Measurements from ENCODE around the gene HSFX2.
"Not testable (repeated sequence)": the region's sequence is repeated elsewhere in the genome, so short reads cannot be mapped to it uniquely, and the experiment has no call there.

The HSFX2 gene

GRCh38 chrX:149628280-149628679, 33.2 kb upstream of the HSFX2 start:
- H3K27me3 ChIP-seq (ENCODE audit: control insufficient read depth, insufficient read depth, low read length): peaks cover 15% of the 10 kb centered on the region
- H3K36me3 ChIP-seq (ENCODE audit: control insufficient read depth, low read depth, low read length): no peaks in the 10 kb centered on the region
- H3K9ac ChIP-seq (ENCODE audit: low read length): no peak overlapping the region
- no peaks in the 10 kb centered on the region for H3K4me1 ChIP-seq (ENCODE audit: control insufficient read depth, low read depth, low read length)
- peaks cover 13% of the 10 kb centered on the region for H3K9me3 ChIP-seq (ENCODE audit: control insufficient read depth, low read depth, low read length)
- H3K27ac ChIP-seq (ENCODE audit: low read length): no peak overlapping the region
- no peak overlapping the region for H3K4me3 ChIP-seq (ENCODE audit: low read length)

GRCh38 chrX:149626829-149627228, 31.7 kb upstream of the HSFX2 start:
- H3K27ac ChIP-seq (ENCODE audit: low read length); H3K27me3 ChIP-seq (ENCODE audit: control insufficient read depth, insufficient read depth, low read length); H3K4me1 ChIP-seq (ENCODE audit: control insufficient read depth, low read depth, low read length); H3K4me3 ChIP-seq (ENCODE audit: low read length); H3K9ac ChIP-seq (ENCODE audit: low read length); H3K36me3 ChIP-seq (ENCODE audit: control insufficient read depth, low read depth, low read length): not testable (repeated sequence)
- H3K9me3 ChIP-seq (ENCODE audit: control insufficient read depth, low read depth, low read length): peaks cover 13% of the 10 kb centered on the region

GRCh38 chrX:149619662-149620061, 24.5 kb upstream of the HSFX2 start:
- not testable (repeated sequence) for H3K27ac ChIP-seq (ENCODE audit: low read length); H3K36me3 ChIP-seq (ENCODE audit: control insufficient read depth, low read depth, low read length); H3K4me1 ChIP-seq (ENCODE audit: control insufficient read depth, low read depth, low read length); H3K27me3 ChIP-seq (ENCODE audit: control insufficient read depth, insufficient read depth, low read length); H3K9me3 ChIP-seq (ENCODE audit: control insufficient read depth, low read depth, low read length); H3K9ac ChIP-seq (ENCODE audit: low read length); H3K4me3 ChIP-seq (ENCODE audit: low read length)

GRCh38 chrX:149618871-149619270, 23.8 kb upstream of the HSFX2 start:
- no peaks in the 10 kb centered on the region for H3K27me3 ChIP-seq (ENCODE audit: control insufficient read depth, insufficient read depth, low read length)
- peaks cover 10% of the 10 kb centered on the region for H3K9me3 ChIP-seq (ENCODE audit: control insufficient read depth, low read depth, low read length)
- no peak overlapping the region for H3K27ac ChIP-seq (ENCODE audit: low read length)
- H3K36me3 ChIP-seq (ENCODE audit: control insufficient read depth, low read depth, low read length): no peaks in the 10 kb centered on the region
- no peak overlapping the region for H3K4me3 ChIP-seq (ENCODE audit: low read length)
- H3K4me1 ChIP-seq (ENCODE audit: control insufficient read depth, low read depth, low read length): no peaks in the 10 kb centered on the region
- H3K9ac ChIP-seq (ENCODE audit: low read length): no peak overlapping the region

GRCh38 chrX:149611623-149612175, 16.6 kb upstream of the HSFX2 start:
- H3K4me1 ChIP-seq (ENCODE audit: control insufficient read depth, low read depth, low read length): no peaks in the 10 kb centered on the region
- no peak overlapping the region for H3K4me3 ChIP-seq (ENCODE audit: low read length)
- no peak overlapping the region for H3K9ac ChIP-seq (ENCODE audit: low read length)
- H3K36me3 ChIP-seq (ENCODE audit: control insufficient read depth, low read depth, low read length): no peaks in the 10 kb centered on the region
- H3K27me3 ChIP-seq (ENCODE audit: control insufficient read depth, insufficient read depth, low read length): no peaks in the 10 kb centered on the region
- H3K9me3 ChIP-seq (ENCODE audit: control insufficient read depth, low read depth, low read length): peaks cover 11% of the 10 kb centered on the region
- H3K27ac ChIP-seq (ENCODE audit: low read length): no peak overlapping the region

- no peaks in the 10 kb centered on the region for H3K27me3 ChIP-seq (ENCODE audit: control insufficient read depth, insufficient read depth, low read length)
- H3K27ac ChIP-seq (ENCODE audit: low read length): no peak overlapping the region
- peaks cover 11% of the 10 kb centered on the region for H3K9me3 ChIP-seq (ENCODE audit: control insufficient read depth, low read depth, low read length)
- H3K4me1 ChIP-seq (ENCODE audit: control insufficient read depth, low read depth, low read length): no peaks in the 10 kb centered on the region
- no peaks in the 10 kb centered on the region for H3K36me3 ChIP-seq (ENCODE audit: control insufficient read depth, low read depth, low read length)
- H3K9ac ChIP-seq (ENCODE audit: low read length): no peak overlapping the region
- H3K4me3 ChIP-seq (ENCODE audit: low read length): no peak overlapping the region
These were observed 15.4 kb upstream of the HSFX2 start for GRCh38 chrX:149610511-149610910.

GRCh38 chrX:149607699-149608098, 12.6 kb upstream of the HSFX2 start:
- Histone ChIP-seq H3K4me3 (ENCODE audit: low read length) (no peak overlapping the region), H3K27ac (ENCODE audit: low read length) (no peak overlapping the region), H3K9ac (ENCODE audit: low read length) (no peak overlapping the region), H3K4me1 (ENCODE audit: control insufficient read depth, low read depth, low read length) (no peaks in the 10 kb centered on the region), H3K9me3 (ENCODE audit: control insufficient read depth, low read depth, low read length) (peaks cover 4% of the 10 kb centered on the region), H3K27me3 (ENCODE audit: control insufficient read depth, insufficient read depth, low read length) (no peaks in the 10 kb centered on the region), H3K36me3 (ENCODE audit: control insufficient read depth, low read depth, low read length) (no peaks in the 10 kb centered on the region)

- H3K27me3 ChIP-seq (ENCODE audit: control insufficient read depth, insufficient read depth, low read length); H3K27ac ChIP-seq (ENCODE audit: low read length); H3K9me3 ChIP-seq (ENCODE audit: control insufficient read depth, low read depth, low read length); H3K4me1 ChIP-seq (ENCODE audit: control insufficient read depth, low read depth, low read length); H3K9ac ChIP-seq (ENCODE audit: low read length); H3K36me3 ChIP-seq (ENCODE audit: control insufficient read depth, low read depth, low read length); H3K4me3 ChIP-seq (ENCODE audit: low read length): not testable (repeated sequence)
These were observed 10.3 kb upstream of the HSFX2 start for GRCh38 chrX:149605248-149605885.

GRCh38 chrX:149598603-149599002, 3.5 kb upstream of the HSFX2 start:
- not testable (repeated sequence) for H3K9me3 ChIP-seq (ENCODE audit: control insufficient read depth, low read depth, low read length); H3K4me1 ChIP-seq (ENCODE audit: control insufficient read depth, low read depth, low read length); H3K36me3 ChIP-seq (ENCODE audit: control insufficient read depth, low read depth, low read length); H3K9ac ChIP-seq (ENCODE audit: low read length); H3K27ac ChIP-seq (ENCODE audit: low read length); H3K4me3 ChIP-seq (ENCODE audit: low read length); H3K27me3 ChIP-seq (ENCODE audit: control insufficient read depth, insufficient read depth, low read length)

GRCh38 chrX:149595943-149596342, 829 bp upstream of the HSFX2 start:
- not testable (repeated sequence) for H3K4me1 ChIP-seq (ENCODE audit: control insufficient read depth, low read depth, low read length); H3K36me3 ChIP-seq (ENCODE audit: control insufficient read depth, low read depth, low read length); H3K27me3 ChIP-seq (ENCODE audit: control insufficient read depth, insufficient read depth, low read length); H3K9me3 ChIP-seq (ENCODE audit: control insufficient read depth, low read depth, low read length); H3K4me3 ChIP-seq (ENCODE audit: low read length); H3K9ac ChIP-seq (ENCODE audit: low read length); H3K27ac ChIP-seq (ENCODE audit: low read length)

GRCh38 chrX:149590993-149591392, 4.1 kb downstream of the HSFX2 start:
- not testable (repeated sequence) for H3K27me3 ChIP-seq (ENCODE audit: control insufficient read depth, insufficient read depth, low read length); H3K27ac ChIP-seq (ENCODE audit: low read length); H3K4me1 ChIP-seq (ENCODE audit: control insufficient read depth, low read depth, low read length); H3K9ac ChIP-seq (ENCODE audit: low read length); H3K9me3 ChIP-seq (ENCODE audit: control insufficient read depth, low read depth, low read length); H3K4me3 ChIP-seq (ENCODE audit: low read length); H3K36me3 ChIP-seq (ENCODE audit: control insufficient read depth, low read depth, low read length)

GRCh38 chrX:149587359-149587758, 7.8 kb downstream of the HSFX2 start, which contains the start of gene MAGEA9B:
TSS of gene MAGEA9B (minus strand) at chrX:149587459. CDS start at chrX:149583179, 4,280 bp downstream.
- not testable (repeated sequence) for H3K4me1 ChIP-seq (ENCODE audit: control insufficient read depth, low read depth, low read length); H3K27ac ChIP-seq (ENCODE audit: low read length); H3K4me3 ChIP-seq (ENCODE audit: low read length); H3K27me3 ChIP-seq (ENCODE audit: control insufficient read depth, insufficient read depth, low read length); H3K9ac ChIP-seq (ENCODE audit: low read length); H3K9me3 ChIP-seq (ENCODE audit: control insufficient read depth, low read depth, low read length); H3K36me3 ChIP-seq (ENCODE audit: control insufficient read depth, low read depth, low read length)

Data from iPS-18a (cell line).